ENCODE results near the gene FKBP2. TPM values are rescaled to one million over a fixed set of nuclear protein-coding genes. Genes with fewer than 3 reads are reported as not detected.

FKBP2 gene
- total RNA-seq, 1 experiment from 2014 or later, result 41.0 TPM

GRCh38 chr11:64256300-64256699 lies 15.4 kb downstream of the FKBP2 start:
- no peak overlapping the region for H2BK120ac ChIP-seq (ENCODE audit: low read depth, low read length, poor library complexity, severe bottlenecking)
- Mint-ChIP-seq H3K9me3 (no peaks in the 10 kb centered on the region), H3K36me3 (ENCODE audit: insufficient read depth in 1 of 3, low read depth in 3 of 3) (peaks cover 39 to 69% (median 54%) of the 10 kb centered on the region in 3 experiments; a peak in 6 of 7 replicates), H3K27me3 (ENCODE audit: low read depth) (no peaks in the 10 kb centered on the region), H3K4me3 (no peak overlapping the region), H3K4me1 (peaks cover 6 to 14% of the 10 kb centered on the region in 2 experiments), H3K27ac (peak overlapping the region in 1 of 3 experiments; percentile 59; a peak in 1 of 7 replicates)
- peaks cover 8% of the 10 kb centered on the region for H3K23me2 ChIP-seq (ENCODE audit: insufficient read length, low read depth, low read length, poor library complexity, severe bottlenecking)
- no peak overlapping the region for H3K18ac ChIP-seq (ENCODE audit: insufficient read length, low read depth, low read length)
- H2BK12ac ChIP-seq (ENCODE audit: insufficient read length, low read depth, low read length), result no peak overlapping the region
- no peak overlapping the region for H4K91ac ChIP-seq (ENCODE audit: insufficient read length, low read depth, low read length)
- no CpG with 5 or more reads among the region's 15 CpGs for WGBS (ENCODE audit: extremely low coverage, insufficient read length, low lambda C conversion rate)
- no peaks in the 10 kb centered on the region for H3K9me3 ChIP-seq (ENCODE audit: control insufficient read depth, low read depth, low read length)
- no peak overlapping the region for H3K23ac ChIP-seq (ENCODE audit: insufficient read length, low read depth, low read length)
- H3K79me2 ChIP-seq (ENCODE audit: insufficient read depth, low read length), result no peaks in the 10 kb centered on the region; the same call in 1 of the 2 replicates
- no peak overlapping the region for H3K9ac ChIP-seq (ENCODE audit: extremely low read depth, insufficient read length, low read length)
- no peak overlapping the region for H3K4ac ChIP-seq (ENCODE audit: low read depth, low read length)
- no peaks in the 10 kb centered on the region for H3K4me1 ChIP-seq (ENCODE audit: insufficient read depth, low read length)
- H4K8ac ChIP-seq (replicated peaks; ENCODE audit: insufficient read length, low read depth, low read length), result no peak overlapping the region
- H2BK15ac ChIP-seq (ENCODE audit: low read depth, low read length), result no peak overlapping the region
- no peak overlapping the region for H4K5ac ChIP-seq (ENCODE audit: insufficient read length, low read depth, low read length)
- H3K14ac ChIP-seq (ENCODE audit: insufficient read depth, low read length), result no peak overlapping the region
- no peak overlapping the region for H2AFZ ChIP-seq (ENCODE audit: low read length)
- no peak overlapping the region for H3T11ph ChIP-seq (ENCODE audit: low read length)
- no peak overlapping the region for H2BK5ac ChIP-seq (ENCODE audit: insufficient read length, low read length)
- H3K27ac ChIP-seq (ENCODE audit: insufficient read length, low read depth, low read length), result no peak overlapping the region
- H3K27me3 ChIP-seq (ENCODE audit: insufficient read depth, low read length), result no peaks in the 10 kb centered on the region
- no peaks in the 10 kb centered on the region for H4K20me1 ChIP-seq (ENCODE audit: control insufficient read depth, insufficient read depth, insufficient read length)
- no peak for DNase-seq
- no peak overlapping the region for H3K56ac ChIP-seq (ENCODE audit: insufficient read length, low read depth, low read length)
- H3K79me1 ChIP-seq (ENCODE audit: insufficient read depth, low read depth, low read length, poor library complexity, severe bottlenecking), result peaks cover 3% of the 10 kb centered on the region
- no peak overlapping the region for H3K4me2 ChIP-seq (ENCODE audit: insufficient read depth, insufficient read length, low read length)
- TF ChIP-seq CTCF (conservative IDR thresholded peaks at IDR 0.05), result no peak
- no peak overlapping the region for H2BK20ac ChIP-seq (ENCODE audit: low read depth, low read length, poor library complexity, severe bottlenecking)
- H2AK5ac ChIP-seq (ENCODE audit: insufficient read length, low read length), result no peak overlapping the region
